Right atrium auricular region (tissue), 2 donors: Measurements from ENCODE around the gene DUSP7. TPM values are rescaled to one million over a fixed set of nuclear protein-coding genes. Genes with fewer than 3 reads are reported as not detected.

Experiments
- DNase-seq: peaks from one replicate; pipeline ENCODE4 v3.0.0-alpha.2; 2019; ENCODE audit warnings: low spot score
- H3K27ac ChIP-seq, 2 donors: fragments of 200-600 bp; sonication (generic); 1 replicate in 1 of 2; 2 replicates in 1 of 2; pipeline ENCODE4 v1.5.1; 2016 to 2019
- H3K27me3 ChIP-seq, 2 donors: fragments of 200-600 bp; sonication (generic); one replicate each; pipeline versions ENCODE4 v1.5.1 to v1.6.0; 2017 to 2019
- H3K36me3 ChIP-seq: fragments of 200-600 bp; sonication (generic); one replicate; pipeline ENCODE4 v1.5.1; 2016
- H3K4me1 ChIP-seq, 2 donors: fragments of 200-600 bp; sonication (generic); one replicate each; pipeline versions ENCODE4 v1.5.1 to v1.6.0; 2017 to 2019
- H3K4me3 ChIP-seq, 2 donors: fragments of 200-600 bp; sonication (generic); 1 replicate in 1 of 2; 2 replicates in 1 of 2; pipeline ENCODE4 v1.5.1; 2017 to 2019; ENCODE audit warnings: mild to moderate bottlenecking in 1 of 2, moderate library complexity in 1 of 2
- H3K9me3 ChIP-seq, 2 donors: fragments of 200-600 bp; sonication (generic); one replicate each; pipeline ENCODE4 v1.5.1; 2019
- total RNA-seq, 2 donors: library from RNA; depleted of rRNA; stranded (reverse); fragments of >200 nt; gene quantifications; one replicate each; pipeline ENCODE4 v1.1.0, GENCODE V29; 2016
- TF ChIP-seq, protein P1 (sequence below), 2 donors: fragments of 200-600 bp; sonication (generic); IDR thresholded peaks; one replicate each; pipeline ENCODE4 v1.5.1; 2019; ENCODE audit warnings: antibody characterized with exemption in 2 of 2

Gene DUSP7
- total RNA-seq, 2 donors from 2014 or later: 17.7 to 33.7 TPM

- DNase-seq: no peak
- Histone ChIP-seq H3K4me1 (peaks cover 0 to 64% of the 10 kb centered on the region in 2 donors), H3K27me3 (no peaks in the 10 kb centered on the region), H3K27ac (peak overlapping the region; percentile 58 to 78), H3K4me3 (no peak overlapping the region), H3K36me3 (no peaks in the 10 kb centered on the region), H3K9me3 (no peaks in the 10 kb centered on the region)
- TF ChIP-seq, protein P1, sequence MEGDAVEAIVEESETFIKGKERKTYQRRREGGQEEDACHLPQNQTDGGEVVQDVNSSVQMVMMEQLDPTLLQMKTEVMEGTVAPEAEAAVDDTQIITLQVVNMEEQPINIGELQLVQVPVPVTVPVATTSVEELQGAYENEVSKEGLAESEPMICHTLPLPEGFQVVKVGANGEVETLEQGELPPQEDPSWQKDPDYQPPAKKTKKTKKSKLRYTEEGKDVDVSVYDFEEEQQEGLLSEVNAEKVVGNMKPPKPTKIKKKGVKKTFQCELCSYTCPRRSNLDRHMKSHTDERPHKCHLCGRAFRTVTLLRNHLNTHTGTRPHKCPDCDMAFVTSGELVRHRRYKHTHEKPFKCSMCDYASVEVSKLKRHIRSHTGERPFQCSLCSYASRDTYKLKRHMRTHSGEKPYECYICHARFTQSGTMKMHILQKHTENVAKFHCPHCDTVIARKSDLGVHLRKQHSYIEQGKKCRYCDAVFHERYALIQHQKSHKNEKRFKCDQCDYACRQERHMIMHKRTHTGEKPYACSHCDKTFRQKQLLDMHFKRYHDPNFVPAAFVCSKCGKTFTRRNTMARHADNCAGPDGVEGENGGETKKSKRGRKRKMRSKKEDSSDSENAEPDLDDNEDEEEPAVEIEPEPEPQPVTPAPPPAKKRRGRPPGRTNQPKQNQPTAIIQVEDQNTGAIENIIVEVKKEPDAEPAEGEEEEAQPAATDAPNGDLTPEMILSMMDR (IDR thresholded peaks at IDR 0.05): no peak
These were observed 35.4 kb upstream of the DUSP7 start for GRCh38 chr3:52091586-52092270.

DNA sequence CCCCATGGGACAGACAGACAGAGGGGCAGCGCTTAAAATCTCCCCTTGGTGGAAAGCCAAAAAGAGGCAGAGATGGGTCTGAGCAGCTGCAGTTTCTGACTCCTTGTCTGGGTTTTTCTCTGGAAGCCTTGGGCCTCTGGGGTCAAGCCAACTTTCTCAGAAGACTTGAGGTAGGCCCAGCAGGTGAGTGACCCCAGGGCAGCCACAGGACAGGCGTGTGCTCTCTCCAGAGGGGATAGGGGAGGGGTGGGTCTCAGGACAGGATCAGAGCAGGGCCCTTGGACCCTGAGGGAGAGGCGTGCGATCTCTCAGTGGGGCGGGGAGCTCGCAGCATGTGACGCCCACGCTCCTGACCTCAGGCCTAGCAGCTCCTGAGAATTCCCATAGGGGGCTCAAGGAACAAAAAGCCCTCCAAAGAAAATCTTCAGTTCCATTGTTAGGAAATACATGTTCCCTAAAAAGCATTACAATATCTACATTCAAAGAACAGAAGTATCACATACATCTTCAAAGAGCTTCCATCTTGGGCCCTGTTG lies 34.6 kb upstream of the DUSP7 start:
- H3K36me3 ChIP-seq: no peaks in the 10 kb centered on the region
- no peak for DNase-seq
- no peaks in the 10 kb centered on the region for H3K27me3 ChIP-seq
- H3K4me3 ChIP-seq: no peak overlapping the region
- TF ChIP-seq, protein P1 (IDR thresholded peaks at IDR 0.05): no peak
- peaks cover 0 to 65% of the 10 kb centered on the region in 2 donors for H3K4me1 ChIP-seq
- no peaks in the 10 kb centered on the region for H3K9me3 ChIP-seq
- H3K27ac ChIP-seq: peak overlapping the region; percentile 58 to 78

DNA sequence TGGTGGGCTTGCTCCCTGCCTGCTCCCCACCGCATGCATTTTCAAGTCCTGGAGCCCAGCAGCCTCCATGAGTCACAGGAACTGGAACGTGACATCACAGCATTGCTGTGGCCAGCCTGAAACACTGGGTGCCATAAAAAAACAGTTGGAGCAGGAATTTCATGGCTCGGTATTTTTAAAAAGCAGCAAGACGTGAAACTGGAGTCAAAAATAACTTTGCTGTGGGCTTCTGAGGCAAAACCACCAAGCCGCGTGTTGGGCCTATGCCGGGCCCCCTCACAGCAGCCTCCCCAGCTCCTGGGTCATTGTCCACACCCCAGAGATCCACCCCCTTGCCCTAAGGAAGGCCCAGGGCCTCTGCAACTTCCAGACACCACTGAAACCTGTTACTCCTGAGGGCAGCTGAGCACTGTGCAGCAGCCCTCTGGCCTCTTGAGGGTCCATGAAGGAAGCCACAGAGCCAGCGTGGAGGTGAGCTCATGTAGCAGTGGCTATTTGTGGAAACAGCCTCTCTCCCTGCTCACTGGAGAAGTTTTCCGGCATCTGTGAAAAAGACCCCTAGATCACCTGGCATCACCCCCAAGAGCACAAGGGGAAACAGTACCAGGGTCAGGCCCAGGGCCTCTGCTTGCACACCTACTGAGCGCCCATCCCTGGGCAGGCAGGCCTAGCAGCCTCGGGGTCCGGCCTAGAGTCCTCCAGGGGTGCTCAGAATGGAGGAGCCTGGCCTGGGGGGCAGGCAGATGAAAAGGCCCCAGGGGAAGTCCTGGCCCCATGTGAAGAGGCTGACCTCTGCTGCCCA lies 34.0 kb upstream of the DUSP7 start:
- H3K27me3 ChIP-seq: no peaks in the 10 kb centered on the region
- H3K9me3 ChIP-seq: no peaks in the 10 kb centered on the region
- peak; percentile 80 for DNase-seq
- peak overlapping the region; percentile 58 to 78 for H3K27ac ChIP-seq
- H3K36me3 ChIP-seq: no peaks in the 10 kb centered on the region
- peaks cover 0 to 65% of the 10 kb centered on the region in 2 donors for H3K4me1 ChIP-seq
- TF ChIP-seq, protein P1 (IDR thresholded peaks at IDR 0.05): no peak
- no peak overlapping the region for H3K4me3 ChIP-seq

DNA sequence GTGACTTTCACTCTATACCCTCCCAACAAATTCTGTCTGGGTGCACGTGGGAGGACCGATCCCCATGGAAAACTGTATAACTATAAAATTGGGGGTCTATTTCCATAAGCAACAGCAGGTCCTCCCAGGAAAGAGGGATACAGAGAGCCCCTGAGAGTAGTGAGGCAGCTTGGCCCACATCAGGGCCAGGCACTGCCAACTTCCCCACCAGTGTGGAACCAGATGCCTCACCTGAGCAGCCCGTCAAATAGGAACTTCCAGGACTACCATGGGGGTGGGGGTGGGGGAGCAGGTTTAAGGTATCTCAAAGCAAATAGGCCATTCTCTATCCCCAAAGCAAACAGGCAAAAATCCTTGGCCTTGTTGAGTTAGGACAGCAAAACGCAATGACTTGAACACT lies 33.3 kb upstream of the DUSP7 start:
- no peak overlapping the region for H3K4me3 ChIP-seq
- TF ChIP-seq, protein P1 (IDR thresholded peaks at IDR 0.05): no peak
- DNase-seq: no peak
- no peaks in the 10 kb centered on the region for H3K9me3 ChIP-seq
- no peaks in the 10 kb centered on the region for H3K36me3 ChIP-seq
- H3K27ac ChIP-seq: peak overlapping the region; percentile 58 to 78
- H3K27me3 ChIP-seq: no peaks in the 10 kb centered on the region
- H3K4me1 ChIP-seq: peaks cover 0 to 65% of the 10 kb centered on the region in 2 donors

GRCh38 chr3:52088445-52089367 lies 32.3 kb upstream of the DUSP7 start:
- Histone ChIP-seq H3K36me3 (no peaks in the 10 kb centered on the region), H3K4me1 (peaks cover 0 to 65% of the 10 kb centered on the region in 2 donors), H3K27me3 (no peaks in the 10 kb centered on the region), H3K9me3 (no peaks in the 10 kb centered on the region), H3K4me3 (no peak overlapping the region), H3K27ac (peak overlapping the region; percentile 58 to 78)
- DNase-seq: peak; percentile 70
- TF ChIP-seq, protein P1 (IDR thresholded peaks at IDR 0.05): no peak
